ENCODE results near the gene RHOJ. TPM values are rescaled to one million over a fixed set of nuclear protein-coding genes. Genes with fewer than 3 reads are reported as not detected.

The RHOJ gene
- total and polyA plus RNA-seq, 9 of the 15 experiments (the other 6 are each of a cell fraction or from before 2014, with no cell fraction given) = not detected

GRCh38 chr14:63205866-63206265 lies 1.6 kb downstream of the RHOJ start (continued):
- TF ChIP-seq ZNF77 (CRISPR knock-in tag; IDR thresholded peaks at IDR 0.05) = no peak
- TF ChIP-seq ARNT (IDR thresholded peaks at IDR 0.05) = no peak
- TF ChIP-seq DACH1 (IDR thresholded peaks at IDR 0.05; ENCODE audit: partially characterized antibody) = no peak

GRCh38 chr14:63209160-63209559 lies 4.9 kb downstream of the RHOJ start:
- POLR2A ChIA-PET = interaction anchor here (1.2 kb wide), 1 partner anchor 10 kb away, joined by 3 read pairs; no protein-coding TSS in a partner anchor
- in situ Hi-C loops (cut with MboI) = no loop called here
- FAIRE-seq (no peak), ATAC-seq (no peak), DNase-seq (ENCODE audit: extremely low read depth in 1 of 4, low spot score in 3 of 4) (no peak)
- no TSS peak for BruUV-seq (replicated peaks)
- intact Hi-C loops (cut with micrococcal nuclease) = no loop called here
- TF ChIP-seq HSF4 (CRISPR knock-in tag; IDR thresholded peaks at IDR 0.05; ENCODE audit: borderline replicate concordance) = no peak
- no peak for TF ChIP-seq DEAF1 (CRISPR knock-in tag; IDR thresholded peaks at IDR 0.05)
- TF ChIP-seq CBX8 (IDR thresholded peaks at IDR 0.05; ENCODE audit: borderline replicate concordance, extremely low read depth, low read depth, low read length, poor library complexity, severe bottlenecking) = no peak
- TF ChIP-seq JUN (IDR thresholded peaks at IDR 0.05; ENCODE audit: borderline replicate concordance, low read depth, low read length) = no peak
- no peak for TF ChIP-seq JUN (CRISPR knock-in tag; IDR thresholded peaks at IDR 0.05; ENCODE audit: borderline replicate concordance)
- Histone ChIP-seq H3K27me3 (ENCODE audit: control insufficient read depth in 2 of 2, insufficient read depth in 2 of 2, low read length in 2 of 2) (no peaks in the 10 kb centered on the region), H3K9me3 (replicated peaks; ENCODE audit: control insufficient read depth, insufficient read depth, low read depth, low read length) (no peaks in the 10 kb centered on the region), H3K4me1 (replicated peaks in 1 of 2; ENCODE audit: control insufficient read depth in 2 of 2, insufficient read depth in 2 of 2, low read length in 2 of 2) (no peaks in the 10 kb centered on the region), H3K4me2 (ENCODE audit: insufficient read depth, low read length) (no peak overlapping the region), H3K9me1 (ENCODE audit: control insufficient read depth, insufficient read depth, low read length) (no peaks in the 10 kb centered on the region), H3K79me2 (ENCODE audit: control insufficient read depth, insufficient read depth, low read length) (no peaks in the 10 kb centered on the region), H3K36me3 (ENCODE audit: control insufficient read depth, insufficient read depth, low read length) (no peaks in the 10 kb centered on the region), H3K4me3 (no peak overlapping the region), H3K27ac (ENCODE audit: extremely low read depth, low read depth, low read length) (no peak overlapping the region), H2AFZ (ENCODE audit: low read depth, low read length) (no peak overlapping the region), H4K20me1 (replicated peaks; ENCODE audit: control insufficient read depth, insufficient read depth, low read length) (no peaks in the 10 kb centered on the region), H3K9ac (ENCODE audit: insufficient read depth in 1 of 2, low read depth in 2 of 2, low read length in 2 of 2) (no peak overlapping the region)
- no CpG with 5 or more reads among the region's 1 CpG for WGBS (ENCODE audit: insufficient coverage, low coverage, missing lambda C conversion rate)
- CTCF ChIA-PET (ENCODE audit: low intra/inter-chr PET ratio) = no interaction called here
